AG10803 (cell line): ENCODE measurements around the gene PDE6A.
"Not testable (repeated sequence)": the region's sequence is repeated elsewhere in the genome, so short reads cannot be mapped to it uniquely, and the experiment has no call there.

ENCODE experiments used
- DNase-seq: peaks from one replicate; pipeline ENCODE4 v3.0.0; 2010; ENCODE audit warnings: low read depth
- H3K4me3 ChIP-seq: 2 replicates; pipeline ENCODE4 v1.5.1; 2011; ENCODE audit warnings: mild to moderate bottlenecking, low read length, control low read depth
- TF ChIP-seq, protein P1 (sequence below): conservative IDR thresholded peaks from 2 replicates; pipeline ENCODE4 v1.5.1; 2011; ENCODE audit warnings: mild to moderate bottlenecking, low read length, control low read depth, inconsistent platforms

Gene PDE6A

DNA sequence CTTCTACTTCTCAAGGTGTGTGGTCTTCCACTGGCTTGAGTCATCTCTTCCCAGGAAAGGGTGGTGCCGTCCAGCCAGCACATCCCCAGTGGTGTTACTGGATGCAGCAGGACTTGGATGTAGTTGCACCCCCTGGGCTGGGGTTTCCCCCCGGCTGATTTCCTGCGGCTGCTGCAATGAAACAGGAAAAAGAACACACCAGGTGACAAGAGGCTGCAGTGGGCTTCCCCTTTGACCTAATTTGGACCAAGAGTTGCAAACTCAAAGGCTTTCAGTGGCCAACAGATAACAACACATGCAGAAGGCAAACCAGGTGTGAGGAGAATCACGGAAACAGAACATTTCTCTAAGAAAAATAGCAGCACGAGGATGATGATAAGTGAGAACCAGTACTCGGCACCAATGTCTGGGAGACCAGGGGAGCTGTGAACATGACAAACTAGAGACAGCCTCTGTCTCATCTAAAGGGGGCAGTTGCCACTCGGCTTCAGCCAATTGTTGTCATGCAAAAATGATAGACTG is 83.7 kb downstream of the PDE6A start:
- TF ChIP-seq, protein P1, sequence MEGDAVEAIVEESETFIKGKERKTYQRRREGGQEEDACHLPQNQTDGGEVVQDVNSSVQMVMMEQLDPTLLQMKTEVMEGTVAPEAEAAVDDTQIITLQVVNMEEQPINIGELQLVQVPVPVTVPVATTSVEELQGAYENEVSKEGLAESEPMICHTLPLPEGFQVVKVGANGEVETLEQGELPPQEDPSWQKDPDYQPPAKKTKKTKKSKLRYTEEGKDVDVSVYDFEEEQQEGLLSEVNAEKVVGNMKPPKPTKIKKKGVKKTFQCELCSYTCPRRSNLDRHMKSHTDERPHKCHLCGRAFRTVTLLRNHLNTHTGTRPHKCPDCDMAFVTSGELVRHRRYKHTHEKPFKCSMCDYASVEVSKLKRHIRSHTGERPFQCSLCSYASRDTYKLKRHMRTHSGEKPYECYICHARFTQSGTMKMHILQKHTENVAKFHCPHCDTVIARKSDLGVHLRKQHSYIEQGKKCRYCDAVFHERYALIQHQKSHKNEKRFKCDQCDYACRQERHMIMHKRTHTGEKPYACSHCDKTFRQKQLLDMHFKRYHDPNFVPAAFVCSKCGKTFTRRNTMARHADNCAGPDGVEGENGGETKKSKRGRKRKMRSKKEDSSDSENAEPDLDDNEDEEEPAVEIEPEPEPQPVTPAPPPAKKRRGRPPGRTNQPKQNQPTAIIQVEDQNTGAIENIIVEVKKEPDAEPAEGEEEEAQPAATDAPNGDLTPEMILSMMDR = no peak
- no peak overlapping the region for H3K4me3 ChIP-seq
- DNase-seq = no peak

DNA sequence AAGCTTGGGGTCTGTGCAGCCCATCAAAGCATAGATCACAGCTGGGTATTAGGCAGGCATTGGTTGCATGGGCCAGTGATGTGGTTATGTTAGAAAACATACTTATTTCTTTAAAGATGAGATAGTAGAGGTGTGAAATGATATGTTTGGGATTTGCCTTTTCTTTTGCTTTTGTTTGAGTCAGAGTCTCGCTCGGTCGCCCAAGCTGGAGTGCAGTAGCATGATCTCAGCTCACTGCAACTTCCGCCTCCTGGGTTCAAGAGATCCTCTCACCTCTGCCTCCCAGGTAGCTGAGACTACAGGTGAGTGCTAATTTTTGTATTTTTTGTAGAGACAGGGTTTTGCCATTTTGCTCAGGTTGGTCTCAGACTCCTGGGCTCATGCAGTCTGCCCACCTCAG is 84.8 kb downstream of the PDE6A start:
- no peak for DNase-seq
- TF ChIP-seq, protein P1 = no peak

DNA sequence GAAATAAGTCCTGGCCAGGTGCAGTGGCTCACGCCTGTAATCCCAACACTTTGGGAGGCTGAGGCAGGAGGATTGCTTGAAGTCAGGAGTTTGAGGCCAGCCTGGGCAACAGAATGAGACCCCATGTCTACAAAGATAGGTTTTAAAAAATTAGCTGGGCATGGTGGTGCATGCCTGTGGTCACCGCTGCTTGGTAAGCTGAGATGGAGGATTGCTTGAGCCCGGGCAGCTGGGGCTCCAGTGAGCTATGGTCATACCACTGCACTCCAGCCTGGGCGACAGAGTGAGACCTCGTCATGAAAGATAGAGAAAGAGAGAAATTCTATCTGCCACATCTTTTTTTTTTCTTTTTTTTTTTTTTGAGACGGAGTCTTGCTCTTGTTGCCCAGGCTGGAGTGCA is 86.1 kb downstream of the PDE6A start:
- DNase-seq, H3K4me3 ChIP-seq: not testable (repeated sequence)

More for the DNA sequence above, 84.8 kb downstream of the PDE6A start:
- H3K4me3 ChIP-seq = no peak overlapping the region

DNA sequence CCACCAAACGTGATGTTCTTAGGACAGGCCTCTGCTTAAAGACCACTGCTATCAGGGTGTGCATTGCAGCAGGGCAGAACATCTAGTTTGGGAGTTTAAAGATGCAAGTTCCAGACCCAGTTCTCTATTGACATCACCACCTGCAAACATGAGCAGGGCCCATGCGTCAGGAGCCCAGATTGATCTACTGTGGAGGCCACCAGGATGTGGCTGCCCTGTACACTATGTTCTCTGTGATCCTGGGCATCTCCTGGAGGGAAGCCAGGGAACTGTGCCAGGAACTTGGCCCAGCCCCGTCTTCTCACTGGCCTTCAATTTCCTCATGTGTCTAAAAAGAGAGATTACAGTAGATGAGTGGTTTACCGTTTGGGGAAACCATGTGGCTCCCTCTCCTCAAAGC is 87.1 kb downstream of the PDE6A start:
- no peak for DNase-seq

DNA sequence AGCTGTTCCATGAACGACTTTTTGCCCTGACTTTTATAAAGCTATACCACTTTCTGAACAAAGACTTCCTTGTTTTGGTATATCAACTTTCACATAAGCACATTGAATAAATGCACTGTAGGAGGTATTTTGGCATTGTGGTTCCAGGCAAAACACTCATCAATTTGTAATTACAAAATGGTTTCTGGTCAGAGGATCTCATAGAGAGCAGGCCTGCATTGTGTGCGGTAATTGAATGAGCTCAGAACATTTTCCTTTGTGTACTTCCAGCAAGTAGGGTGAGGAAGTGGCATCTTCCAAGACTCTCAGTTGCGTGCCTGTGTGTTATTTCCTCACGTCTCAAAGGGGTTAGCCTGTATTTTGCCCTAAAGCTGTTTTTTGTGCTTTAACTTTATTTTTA is 89.2 kb downstream of the PDE6A start:
- DNase-seq = no peak
- TF ChIP-seq, protein P1 = no peak
- H3K4me3 ChIP-seq = no peak overlapping the region

More for the DNA sequence above, 87.1 kb downstream of the PDE6A start:
- TF ChIP-seq, protein P1 = no peak
- H3K4me3 ChIP-seq = no peak overlapping the region

DNA sequence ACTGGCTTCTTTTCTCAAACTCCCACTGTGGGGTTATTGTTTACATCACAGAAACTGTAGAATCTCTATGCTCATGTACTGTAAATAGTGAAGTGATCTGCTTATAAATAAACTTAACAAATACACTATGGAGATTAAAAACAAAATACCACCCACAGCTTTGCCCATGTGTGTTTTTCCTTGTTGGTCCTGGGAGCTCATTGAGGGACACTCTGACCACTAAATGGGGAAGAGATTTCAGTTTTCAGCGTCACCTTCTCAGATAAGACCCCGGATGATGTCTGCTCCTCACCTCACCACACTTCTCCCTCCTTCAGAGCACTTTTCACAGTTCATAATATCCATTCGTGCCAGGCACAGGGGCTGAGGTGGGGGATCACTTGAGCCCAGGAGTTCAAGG is 89.7 kb downstream of the PDE6A start:
- H3K4me3 ChIP-seq = no peak overlapping the region
- no peak for DNase-seq
- TF ChIP-seq, protein P1 = no peak

DNA sequence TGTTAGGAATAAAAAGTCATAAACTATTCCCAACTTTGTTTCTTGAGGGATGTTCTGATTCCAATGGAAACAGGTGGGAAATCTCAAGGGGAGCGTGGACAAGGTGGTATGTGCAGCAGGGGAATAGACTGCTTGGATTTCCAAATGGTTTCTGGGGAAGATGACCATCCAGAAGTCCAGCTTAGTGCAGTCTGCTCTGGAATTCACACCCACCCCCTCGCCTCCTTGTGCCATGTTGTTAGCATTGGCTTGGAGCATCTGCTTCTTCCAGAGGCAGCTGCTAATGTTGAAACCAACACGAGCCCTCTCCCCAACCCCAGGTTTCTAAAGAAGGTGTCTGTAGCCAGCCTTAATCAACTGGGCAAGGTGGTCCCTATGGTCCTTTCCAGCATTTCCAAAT is 90.9 kb downstream of the PDE6A start:
- no peak for DNase-seq
- no peak overlapping the region for H3K4me3 ChIP-seq
- TF ChIP-seq, protein P1 = no peak

DNA sequence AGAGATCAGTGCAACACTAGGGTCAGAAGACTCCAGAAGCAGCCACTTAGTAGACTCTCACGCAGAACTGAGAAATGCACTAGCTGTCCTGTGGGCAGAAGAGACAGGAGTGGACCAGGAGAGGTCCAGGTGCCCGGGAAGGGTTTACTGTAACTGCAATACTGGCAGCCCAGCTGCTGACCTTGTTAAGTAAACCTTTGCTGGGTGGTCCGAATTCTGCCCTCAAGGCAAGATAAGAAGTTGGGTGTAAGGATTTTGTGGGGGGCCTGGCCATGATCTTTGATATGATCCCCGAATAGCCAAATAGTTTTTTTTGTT is 91.3 kb downstream of the PDE6A start:
- no peak for DNase-seq
- TF ChIP-seq, protein P1 = no peak
- H3K4me3 ChIP-seq = no peak overlapping the region
